Activated T-cell treated with anti-CD3 and anti-CD28 coated beads for 24 hours (primary cell): ENCODE measurements around the gene ATG2A.
A peak's percentile ranks its signal among the peaks of the same experiment; 100 is the strongest.

Experiments
- DNase-seq: peaks from one replicate; pipeline ENCODE4 v3.0.0-alpha.2; 2020; ENCODE audit warnings: low read depth

The ATG2A gene

DNA sequence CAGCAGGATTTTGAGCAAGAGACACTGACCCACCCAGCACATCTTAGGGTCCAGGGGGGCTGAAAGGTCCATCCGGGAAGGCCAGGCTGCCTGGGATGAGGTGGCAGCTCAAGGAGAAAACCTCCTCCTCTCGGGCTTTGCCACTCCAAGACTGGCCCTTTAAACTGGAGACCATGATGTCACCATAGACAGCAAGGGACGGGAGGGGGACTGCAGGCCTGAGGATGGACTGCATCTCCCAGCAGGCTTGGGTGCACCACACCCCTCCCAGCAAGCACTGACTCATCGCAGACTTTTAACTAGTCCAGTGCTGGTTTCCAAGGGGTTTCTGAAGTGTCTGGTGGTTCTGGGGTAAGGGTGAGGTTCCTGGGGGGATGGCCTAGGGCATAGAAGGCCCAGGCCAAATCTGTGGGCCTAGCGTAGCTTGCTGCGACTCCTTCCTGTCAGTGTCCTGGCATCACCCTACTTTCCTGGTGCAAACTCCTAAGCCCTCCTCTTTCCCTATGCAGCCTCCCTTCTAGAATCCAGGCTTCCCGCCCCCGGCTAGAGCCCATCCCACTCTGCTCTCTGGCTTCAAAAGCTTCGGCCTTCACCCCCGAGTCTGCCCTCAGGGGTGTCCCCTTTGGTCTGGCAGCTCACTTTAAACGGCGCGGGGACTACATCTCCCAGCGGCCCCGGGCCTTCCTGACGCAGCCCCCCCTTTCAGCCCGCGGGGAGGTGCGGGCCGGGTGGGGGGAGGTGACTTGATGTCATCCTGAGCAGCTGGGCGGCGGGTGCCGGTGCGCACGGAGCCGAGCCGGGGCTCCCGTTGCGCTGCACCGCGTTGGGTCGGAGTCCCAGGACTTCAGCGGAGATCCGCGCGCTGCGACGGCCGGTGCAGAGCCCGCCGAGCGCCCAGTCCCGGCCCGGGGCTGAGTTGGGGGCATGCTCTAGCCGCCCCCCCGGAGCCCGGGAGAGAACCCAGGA is 7.2 kb upstream of the ATG2A start, which contains the start of gene PPP2R5B:
Gene PPP2R5B (plus strand): TSS at position 746 of the 966 bp plus-strand sequence. CDS start 1,046 bp downstream, outside the sequence.
- peak; percentile 84 for DNase-seq

DNA sequence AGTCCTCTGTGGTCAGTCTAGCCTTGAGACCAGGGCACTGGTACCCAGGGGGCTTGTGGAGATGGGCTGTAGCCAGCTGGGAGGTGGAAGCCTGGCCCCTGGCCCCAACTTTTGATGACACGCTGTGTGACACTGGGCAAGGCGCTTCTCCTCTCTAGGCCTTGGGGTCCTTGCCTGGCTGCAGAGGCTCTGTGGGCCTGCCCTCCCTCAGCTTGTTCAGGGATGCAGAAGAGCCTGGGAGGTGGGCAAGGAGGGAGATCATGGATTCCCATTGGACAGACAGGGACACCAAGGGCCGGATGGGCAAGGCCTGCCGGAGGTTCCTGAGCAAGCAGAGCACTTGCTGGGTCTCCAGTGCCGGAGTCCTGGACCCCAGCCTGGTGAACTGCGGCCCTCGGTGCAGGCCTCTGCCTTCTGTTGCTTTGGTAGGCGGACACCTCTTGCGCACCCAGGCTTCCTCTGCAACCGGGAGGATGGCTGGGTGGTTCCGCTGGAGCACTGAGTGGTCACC is 6.2 kb upstream of the ATG2A start:
- DNase-seq: no peak

- DNase-seq: no peak
Observed at GRCh38 chr11:64921384-64921783, 4.4 kb upstream of the ATG2A start.

GRCh38 chr11:64920124-64920523 is 3.1 kb upstream of the ATG2A start:
- no peak for DNase-seq

- DNase-seq: no peak
Observed at GRCh38 chr11:64919627-64920026, 2.6 kb upstream of the ATG2A start.

GRCh38 chr11:64918017-64918416 is 1.0 kb upstream of the ATG2A start:
- DNase-seq: no peak

DNA sequence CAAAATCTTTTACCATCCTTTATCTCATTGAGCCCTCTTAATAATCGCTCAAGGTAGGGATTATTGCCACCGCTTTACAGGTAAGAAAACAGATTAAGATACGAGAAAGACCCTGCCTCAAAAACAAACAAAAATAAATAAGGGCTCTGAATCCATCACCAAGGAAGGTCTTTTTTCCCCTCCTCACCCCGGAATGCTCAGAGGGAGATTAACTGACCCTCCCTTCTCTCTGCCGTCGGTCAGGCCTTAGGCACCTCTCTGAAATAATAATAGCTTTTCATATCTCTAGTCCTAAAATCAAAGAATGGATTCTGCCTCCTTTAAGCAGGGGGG is 620 bp upstream of the ATG2A start:
- no peak for DNase-seq

DNA sequence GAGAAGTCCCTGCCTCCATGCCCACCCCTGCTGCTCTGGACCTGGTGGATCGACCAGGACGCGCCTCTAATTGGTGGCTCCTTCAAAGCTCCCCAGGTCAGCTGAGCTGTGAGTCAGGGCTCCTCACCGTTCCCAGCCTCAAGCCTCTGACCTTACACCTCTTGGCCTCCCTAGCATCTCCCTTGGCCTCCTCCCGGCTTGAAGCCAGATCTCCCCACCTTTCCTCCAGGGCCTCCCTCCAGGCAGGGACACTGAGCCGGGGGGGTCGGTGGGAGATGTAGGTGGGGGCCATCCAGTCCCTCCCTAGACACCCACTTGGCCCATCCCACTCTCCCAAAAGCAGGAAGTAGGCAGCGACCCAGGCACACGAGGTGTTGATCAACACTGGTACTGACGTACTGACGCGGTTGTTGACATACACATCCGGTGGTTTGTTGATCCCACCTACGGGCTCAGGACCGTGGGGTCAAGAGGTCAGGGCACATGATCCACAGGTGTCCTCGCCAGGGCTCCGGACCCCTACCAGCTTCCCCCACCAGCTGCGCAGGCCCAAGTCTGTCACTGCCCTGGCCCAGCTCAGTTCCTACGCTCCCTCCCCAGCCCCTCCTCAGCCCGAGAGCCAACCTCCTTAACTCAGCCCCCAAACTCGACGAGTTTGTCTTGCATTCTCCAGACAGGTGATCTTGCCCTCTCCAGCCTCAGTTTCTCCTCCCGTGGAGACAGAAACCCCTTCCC is 802 bp downstream of the ATG2A start:
- DNase-seq: no peak

GRCh38 chr11:64915376-64915887 is 1.6 kb downstream of the ATG2A start:
- no peak for DNase-seq

DNA sequence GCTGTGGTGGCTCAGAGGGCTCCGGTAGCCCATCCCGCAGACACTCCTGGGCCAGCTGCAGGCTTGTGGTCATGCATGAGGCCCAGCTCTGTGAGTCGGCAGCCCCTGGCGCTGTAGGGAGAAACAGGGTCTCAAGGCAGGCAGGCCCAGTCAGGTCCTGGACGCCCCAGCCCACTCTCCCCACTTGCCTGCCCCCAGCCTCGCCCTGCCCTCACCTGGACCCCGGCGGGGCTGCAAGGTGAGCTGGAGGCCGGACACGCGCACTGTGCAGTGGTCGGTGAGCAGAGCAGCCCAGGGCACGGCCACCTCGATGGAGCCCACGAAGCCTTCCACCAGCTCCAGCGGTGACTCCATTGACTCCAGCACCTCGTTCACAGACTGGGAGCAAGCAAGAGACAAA is 2.9 kb downstream of the ATG2A start:
- DNase-seq: no peak

GRCh38 chr11:64913171-64913727 is 3.8 kb downstream of the ATG2A start:
- DNase-seq: no peak

GRCh38 chr11:64911689-64912088 is 5.3 kb downstream of the ATG2A start:
- no peak for DNase-seq

- no peak for DNase-seq
Observed at GRCh38 chr11:64911142-64911541, 5.9 kb downstream of the ATG2A start.

DNA sequence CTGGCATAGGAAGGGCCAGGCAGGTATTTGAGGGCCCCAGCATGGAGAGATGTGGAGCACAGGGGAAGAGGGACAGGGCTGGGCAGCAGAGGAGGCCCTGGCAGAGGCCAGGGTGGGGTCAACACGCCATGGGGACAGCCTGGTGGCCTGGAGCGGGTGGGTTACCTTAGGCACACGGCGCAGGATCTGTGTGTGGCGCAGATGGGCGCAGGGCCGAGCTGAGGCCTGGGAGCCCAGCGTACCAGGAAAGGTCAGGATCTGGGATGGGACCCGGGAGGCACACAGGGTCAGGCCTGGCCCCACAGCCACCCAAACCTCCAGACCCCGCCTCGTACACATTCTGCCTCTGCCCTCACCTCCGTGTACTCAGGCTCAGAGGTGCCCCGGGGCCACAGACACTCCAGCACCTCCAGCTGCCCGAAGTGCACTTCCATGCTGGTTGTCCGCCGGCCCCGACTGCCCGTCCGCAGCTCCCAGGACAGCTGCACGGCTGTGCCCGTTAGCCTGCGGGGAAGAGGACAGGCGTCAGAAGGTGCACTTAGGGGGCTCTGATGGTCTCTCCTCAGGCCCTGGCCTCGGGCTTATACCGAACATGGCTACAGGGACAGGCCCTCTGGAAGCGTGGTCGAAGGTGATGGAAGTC is 6.4 kb downstream of the ATG2A start:
- DNase-seq: no peak

DNA sequence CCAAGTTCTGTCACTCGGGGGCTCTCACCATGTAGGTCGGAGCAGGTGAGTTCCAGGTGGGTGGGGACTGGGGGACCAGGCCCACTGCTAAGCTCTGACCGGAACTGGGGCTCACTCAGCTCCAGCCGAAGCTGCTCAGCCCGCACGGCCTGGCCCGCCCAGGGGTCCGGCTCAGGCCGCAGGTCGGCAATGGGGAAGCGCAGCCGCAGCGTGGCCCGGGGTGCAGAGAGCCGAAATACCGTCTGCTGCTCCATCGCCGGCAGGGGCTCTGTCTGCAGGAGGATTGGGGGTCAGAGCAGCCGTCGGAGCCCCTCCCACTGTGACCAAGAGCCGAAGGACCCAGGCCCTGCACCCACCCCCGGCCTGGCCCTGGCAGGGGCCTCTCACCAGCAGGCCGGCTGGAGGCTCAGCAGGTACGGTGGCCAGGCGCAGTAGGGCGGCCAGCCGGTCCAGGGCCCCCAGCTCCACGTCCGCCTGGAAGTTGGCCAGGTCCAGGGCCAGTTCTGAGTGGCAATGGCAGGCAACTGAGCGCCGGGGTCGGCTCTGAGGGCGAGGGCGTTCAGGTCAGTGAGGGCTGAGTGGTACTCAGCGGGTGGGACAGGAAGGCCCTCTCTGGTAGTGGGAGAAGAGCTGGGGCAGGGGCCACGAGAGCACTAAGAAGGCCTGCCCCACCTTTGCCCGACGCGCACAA is 7.2 kb downstream of the ATG2A start:
- no peak for DNase-seq

- DNase-seq: no peak
Observed at GRCh38 chr11:64908766-64909165, 8.2 kb downstream of the ATG2A start.

GRCh38 chr11:64906314-64906635 is 10.7 kb downstream of the ATG2A start:
- no peak for DNase-seq

- no peak for DNase-seq
Observed at GRCh38 chr11:64905516-64906313, 11.3 kb downstream of the ATG2A start.

DNA sequence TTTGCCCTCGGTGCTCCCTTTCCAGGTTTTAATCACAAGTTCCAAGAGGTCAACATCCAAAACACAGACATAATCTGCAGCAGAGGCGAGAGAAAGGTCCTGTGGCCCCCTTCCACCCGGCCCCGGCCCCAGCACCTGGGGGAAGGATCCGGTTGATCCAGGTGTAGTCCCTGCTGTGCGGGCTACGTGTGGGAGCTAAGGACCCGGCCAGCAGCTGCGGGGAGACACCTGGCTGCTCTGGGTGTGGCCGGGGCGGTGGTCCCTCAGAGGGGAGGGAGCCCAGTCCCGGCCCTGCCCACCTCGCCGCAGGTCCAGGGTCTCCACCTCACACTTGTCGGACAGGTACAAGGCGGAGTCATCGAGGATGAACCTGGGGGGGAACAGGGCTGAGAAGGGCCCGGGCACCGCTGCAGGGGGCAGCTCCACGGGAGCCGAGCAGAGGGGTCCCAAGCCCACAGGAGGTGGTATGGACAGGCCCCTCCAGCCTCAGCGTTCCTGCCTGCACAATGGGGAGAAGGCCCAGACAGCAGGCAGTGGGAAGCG is 13.6 kb downstream of the ATG2A start:
- no peak for DNase-seq
